ENCODE results near the gene LIME1. TPM values are rescaled to one million over a fixed set of nuclear protein-coding genes. Genes with fewer than 3 reads are reported as not detected.

Gene LIME1
- total RNA-seq, 2 donors from 2014 or later: 7.6 to 10.1 TPM

DNA sequence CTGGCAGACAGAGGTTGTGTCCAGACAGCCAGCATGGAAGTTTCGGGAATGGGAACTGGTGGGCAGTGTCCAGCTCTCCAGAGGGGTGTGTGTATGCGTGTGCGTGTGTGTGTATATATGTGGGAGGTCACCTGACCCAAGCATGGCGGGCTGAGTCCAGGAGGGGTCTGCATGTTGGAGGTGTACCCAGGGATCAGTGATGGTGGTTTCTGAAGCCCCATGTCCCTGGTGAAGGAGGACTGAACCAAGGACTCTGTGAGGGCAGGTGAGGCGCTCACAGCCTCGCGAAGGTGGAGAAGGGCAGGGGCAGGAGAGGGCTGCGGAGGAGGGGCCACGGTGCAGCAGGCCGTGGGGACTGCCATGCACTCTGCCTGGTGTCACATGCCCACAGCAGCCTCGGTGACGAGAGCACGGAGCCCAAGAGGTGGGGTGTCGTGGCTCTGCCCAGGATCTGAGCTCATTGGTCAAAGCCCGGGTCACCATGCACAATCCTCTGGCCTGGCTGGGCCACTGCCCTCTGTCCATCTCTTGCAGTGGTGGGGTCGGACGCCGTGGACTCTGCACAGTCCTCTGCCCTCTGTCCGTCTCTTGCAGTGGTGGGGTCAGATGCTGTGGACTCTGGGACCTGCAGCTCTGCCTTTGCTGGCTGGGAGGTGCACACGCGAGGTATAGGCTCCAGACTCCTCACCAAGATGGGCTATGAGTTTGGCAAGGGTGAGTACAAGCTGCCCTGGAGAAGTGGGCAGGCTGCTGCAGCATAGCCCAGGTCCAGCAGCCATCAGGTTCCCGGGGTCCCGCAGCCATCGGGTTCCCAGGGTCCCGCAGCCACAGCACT is 2.1 kb upstream of the LIME1 start:
- Histone ChIP-seq H3K27me3 (ENCODE audit: control insufficient read depth, insufficient read depth, low read length, poor library complexity, severe bottlenecking) (no peaks in the 10 kb centered on the region), H3K9me3 (ENCODE audit: control insufficient read depth, low read length) (no peaks in the 10 kb centered on the region), H3K9ac (ENCODE audit: extremely low read depth, low read length, poor library complexity, severe bottlenecking) (no peak overlapping the region), H3K27ac (ENCODE audit: low read depth, low read length) (no peak overlapping the region), H3K4me3 (ENCODE audit: low read length) (no peak overlapping the region), H3K4me1 (ENCODE audit: control insufficient read depth, insufficient read depth, low read length) (no peaks in the 10 kb centered on the region), H3K36me3 (ENCODE audit: control insufficient read depth, insufficient read depth, low read length) (peaks cover 35% of the 10 kb centered on the region)
- DNase-seq: peak; percentile 45
- H3K4me3 Mint-ChIP-seq: no peak overlapping the region
- peaks cover 21% of the 10 kb centered on the region for H3K36me3 Mint-ChIP-seq (ENCODE audit: low read depth)
- no peaks in the 10 kb centered on the region for H3K4me1 Mint-ChIP-seq
- no peaks in the 10 kb centered on the region for H3K9me3 Mint-ChIP-seq
- H3K27ac Mint-ChIP-seq: peak overlapping the region; percentile 52
- 93 to 94% methylated on average over 20 to 25 of the region's 25 CpGs for WGBS, 2 experiments (ENCODE audit: insufficient coverage in 1 of 2, insufficient read length in 1 of 2)
- TF ChIP-seq, protein P1, sequence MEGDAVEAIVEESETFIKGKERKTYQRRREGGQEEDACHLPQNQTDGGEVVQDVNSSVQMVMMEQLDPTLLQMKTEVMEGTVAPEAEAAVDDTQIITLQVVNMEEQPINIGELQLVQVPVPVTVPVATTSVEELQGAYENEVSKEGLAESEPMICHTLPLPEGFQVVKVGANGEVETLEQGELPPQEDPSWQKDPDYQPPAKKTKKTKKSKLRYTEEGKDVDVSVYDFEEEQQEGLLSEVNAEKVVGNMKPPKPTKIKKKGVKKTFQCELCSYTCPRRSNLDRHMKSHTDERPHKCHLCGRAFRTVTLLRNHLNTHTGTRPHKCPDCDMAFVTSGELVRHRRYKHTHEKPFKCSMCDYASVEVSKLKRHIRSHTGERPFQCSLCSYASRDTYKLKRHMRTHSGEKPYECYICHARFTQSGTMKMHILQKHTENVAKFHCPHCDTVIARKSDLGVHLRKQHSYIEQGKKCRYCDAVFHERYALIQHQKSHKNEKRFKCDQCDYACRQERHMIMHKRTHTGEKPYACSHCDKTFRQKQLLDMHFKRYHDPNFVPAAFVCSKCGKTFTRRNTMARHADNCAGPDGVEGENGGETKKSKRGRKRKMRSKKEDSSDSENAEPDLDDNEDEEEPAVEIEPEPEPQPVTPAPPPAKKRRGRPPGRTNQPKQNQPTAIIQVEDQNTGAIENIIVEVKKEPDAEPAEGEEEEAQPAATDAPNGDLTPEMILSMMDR (conservative IDR thresholded peaks at IDR 0.05): no peak
- H3K27me3 Mint-ChIP-seq (ENCODE audit: insufficient read depth): peaks cover 1% of the 10 kb centered on the region

DNA sequence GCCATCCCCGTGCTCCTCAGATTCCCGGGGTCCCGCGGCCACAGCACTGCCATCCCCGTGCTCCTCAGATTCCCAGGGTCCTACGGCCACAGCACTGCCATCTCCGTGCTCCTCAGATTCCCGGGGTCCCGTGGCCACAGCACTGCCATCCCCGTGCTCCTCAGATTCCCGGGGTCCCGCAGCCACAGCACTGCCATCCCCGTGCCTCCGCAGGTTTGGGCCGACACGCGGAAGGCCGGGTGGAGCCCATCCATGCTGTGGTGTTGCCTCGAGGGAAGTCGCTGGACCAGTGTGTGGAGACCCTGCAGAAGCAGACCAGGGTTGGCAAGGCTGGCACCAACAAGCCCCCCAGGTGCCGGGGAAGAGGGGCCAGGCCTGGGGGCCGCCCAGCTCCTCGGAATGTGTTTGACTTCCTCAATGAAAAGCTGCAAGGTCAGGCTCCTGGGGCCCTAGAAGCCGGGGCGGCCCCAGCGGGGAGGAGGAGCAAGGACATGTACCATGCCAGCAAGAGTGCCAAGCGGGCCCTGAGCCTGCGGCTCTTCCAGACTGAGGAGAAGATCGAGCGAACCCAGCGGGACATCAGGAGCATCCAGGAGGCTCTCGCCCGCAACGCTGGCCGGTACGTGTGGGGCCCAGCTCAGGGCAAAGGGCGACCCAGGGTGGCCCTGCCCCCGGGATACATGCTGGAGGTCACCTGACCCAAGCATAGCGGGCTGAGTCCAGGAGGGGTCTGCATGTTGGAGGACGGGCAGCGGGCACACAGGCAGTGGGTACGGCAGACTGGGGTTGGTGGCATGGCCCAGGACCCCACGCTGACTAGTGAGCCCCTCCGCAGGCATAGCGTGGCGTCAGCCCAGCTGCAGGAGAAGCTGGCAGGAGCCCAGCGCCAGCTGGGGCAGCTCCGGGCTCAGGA is 1.3 kb upstream of the LIME1 start:
- Histone ChIP-seq H3K36me3 (ENCODE audit: control insufficient read depth, insufficient read depth, low read length) (peaks cover 27% of the 10 kb centered on the region), H3K9ac (ENCODE audit: extremely low read depth, low read length, poor library complexity, severe bottlenecking) (no peak overlapping the region), H3K9me3 (ENCODE audit: control insufficient read depth, low read length) (no peaks in the 10 kb centered on the region), H3K4me1 (ENCODE audit: control insufficient read depth, insufficient read depth, low read length) (no peaks in the 10 kb centered on the region), H3K4me3 (ENCODE audit: low read length) (no peak overlapping the region), H3K27me3 (ENCODE audit: control insufficient read depth, insufficient read depth, low read length, poor library complexity, severe bottlenecking) (no peaks in the 10 kb centered on the region), H3K27ac (ENCODE audit: low read depth, low read length) (no peak overlapping the region)
- 95% methylated on average over 42 to 48 of the region's 48 CpGs for WGBS, 2 experiments (ENCODE audit: insufficient coverage in 1 of 2, insufficient read length in 1 of 2)
- DNase-seq: no peak
- no peaks in the 10 kb centered on the region for H3K4me1 Mint-ChIP-seq
- no peak overlapping the region for H3K27ac Mint-ChIP-seq
- H3K36me3 Mint-ChIP-seq (ENCODE audit: low read depth): peaks cover 17% of the 10 kb centered on the region
- H3K27me3 Mint-ChIP-seq (ENCODE audit: insufficient read depth): peaks cover 1% of the 10 kb centered on the region
- no peaks in the 10 kb centered on the region for H3K9me3 Mint-ChIP-seq
- H3K4me3 Mint-ChIP-seq: no peak overlapping the region
- TF ChIP-seq, protein P1 (conservative IDR thresholded peaks at IDR 0.05): no peak

DNA sequence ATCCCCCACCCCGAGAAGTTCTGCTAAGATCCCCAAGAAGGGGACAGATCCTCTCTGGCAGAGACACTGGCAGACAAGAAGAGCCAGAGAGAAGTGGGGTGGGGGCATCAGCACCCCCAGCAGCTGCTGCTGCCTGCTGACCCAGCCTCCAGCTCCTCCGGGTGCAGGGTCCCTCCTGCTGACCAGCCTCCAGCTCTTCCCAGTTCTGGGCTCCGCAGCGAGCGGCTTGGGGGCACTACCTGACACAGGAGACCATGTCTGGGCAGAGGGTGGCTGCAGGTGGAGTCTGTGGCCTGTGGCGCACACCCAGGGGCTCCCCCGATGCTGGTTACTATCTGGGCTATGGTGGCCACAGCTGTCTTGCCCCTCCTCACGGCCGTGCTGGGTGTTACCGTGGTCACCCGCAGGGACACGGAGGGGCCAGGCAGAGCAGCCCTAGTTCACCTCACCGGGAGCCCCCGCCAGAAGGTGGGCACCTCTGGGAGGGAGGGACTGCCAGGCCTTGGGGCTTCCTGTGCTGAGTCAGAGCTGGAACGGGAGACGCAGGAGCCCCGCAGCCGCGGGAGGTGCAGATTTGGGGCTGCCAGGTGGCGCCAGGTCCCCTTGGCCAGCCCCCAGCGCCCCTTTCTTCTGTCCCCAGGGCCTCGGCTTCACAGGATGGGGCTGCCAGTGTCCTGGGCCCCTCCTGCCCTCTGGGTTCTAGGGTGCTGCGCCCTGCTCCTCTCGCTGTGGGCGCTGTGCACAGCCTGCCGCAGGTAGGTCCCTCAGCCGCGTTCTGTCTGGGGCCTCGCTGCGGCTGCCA is 630 bp downstream of the LIME1 start:
- Mint-ChIP-seq H3K27me3 (ENCODE audit: insufficient read depth) (peaks cover 1% of the 10 kb centered on the region), H3K9me3 (no peaks in the 10 kb centered on the region), H3K4me3 (no peak overlapping the region), H3K36me3 (ENCODE audit: low read depth) (peaks cover 17% of the 10 kb centered on the region), H3K4me1 (no peaks in the 10 kb centered on the region), H3K27ac (no peak overlapping the region)
- TF ChIP-seq, protein P1 (conservative IDR thresholded peaks at IDR 0.05): no peak
- H3K27ac ChIP-seq (ENCODE audit: low read depth, low read length): no peak overlapping the region
- no peaks in the 10 kb centered on the region for H3K27me3 ChIP-seq (ENCODE audit: control insufficient read depth, insufficient read depth, low read length, poor library complexity, severe bottlenecking)
- DNase-seq: peak; percentile 76
- H3K9me3 ChIP-seq (ENCODE audit: control insufficient read depth, low read length): no peaks in the 10 kb centered on the region
- H3K36me3 ChIP-seq (ENCODE audit: control insufficient read depth, insufficient read depth, low read length): peaks cover 26% of the 10 kb centered on the region
- no peak overlapping the region for H3K4me3 ChIP-seq (ENCODE audit: low read length)
- H3K9ac ChIP-seq (ENCODE audit: extremely low read depth, low read length, poor library complexity, severe bottlenecking): no peak overlapping the region
- peaks cover 8% of the 10 kb centered on the region for H3K4me1 ChIP-seq (ENCODE audit: control insufficient read depth, insufficient read depth, low read length)
- WGBS, 2 experiments (ENCODE audit: insufficient coverage in 1 of 2, insufficient read length in 1 of 2): 59 to 69% methylated on average over 22 to 30 of the region's 30 CpGs
